Epithelial cell of prostate (primary cell): ENCODE results near the gene CENPX.

ENCODE experiments used
- DNase-seq: peaks from one replicate; pipeline ENCODE4 v3.0.0-alpha.2; 2011; ENCODE audit warnings: low read depth, low spot score
- H3K27ac ChIP-seq: fragments of 450-650 bp; 2 replicates; pipeline ENCODE4 v1.5.1; 2017; ENCODE audit warnings: mild to moderate bottlenecking

The CENPX gene

GRCh38 chr17:82001571-82002056 lies 21.1 kb downstream of the CENPX start:
- DNase-seq: no peak
- H3K27ac ChIP-seq: no peak overlapping the region

- DNase-seq: no peak
- H3K27ac ChIP-seq: no peak overlapping the region
Measured at GRCh38 chr17:82000803-82001570, 21.7 kb downstream of the CENPX start.

GRCh38 chr17:81999976-82000802 lies 22.5 kb downstream of the CENPX start:
- H3K27ac ChIP-seq: no peak overlapping the region
- DNase-seq: no peak

GRCh38 chr17:81999587-81999975 lies 23.1 kb downstream of the CENPX start:
- no peak for DNase-seq
- H3K27ac ChIP-seq: no peak overlapping the region

- no peak for DNase-seq
- H3K27ac ChIP-seq: no peak overlapping the region
Measured at GRCh38 chr17:81998691-81999438, 23.8 kb downstream of the CENPX start.

GRCh38 chr17:81998212-81998611 lies 24.5 kb downstream of the CENPX start:
- H3K27ac ChIP-seq: no peak overlapping the region
- DNase-seq: no peak

GRCh38 chr17:81996757-81997441 lies 25.8 kb downstream of the CENPX start:
- DNase-seq: no peak
- H3K27ac ChIP-seq: no peak overlapping the region

GRCh38 chr17:81996232-81996756 lies 26.4 kb downstream of the CENPX start:
- no peak overlapping the region for H3K27ac ChIP-seq
- no peak for DNase-seq

GRCh38 chr17:81995463-81996231 lies 27.0 kb downstream of the CENPX start:
- H3K27ac ChIP-seq: no peak overlapping the region
- no peak for DNase-seq

GRCh38 chr17:81994593-81995462 lies 27.9 kb downstream of the CENPX start:
- no peak for DNase-seq
- no peak overlapping the region for H3K27ac ChIP-seq

- DNase-seq: no peak
- H3K27ac ChIP-seq: no peak overlapping the region
Measured at GRCh38 chr17:81993729-81994592, 28.7 kb downstream of the CENPX start.

GRCh38 chr17:81992306-81993102 lies 30.2 kb downstream of the CENPX start:
- no peak overlapping the region for H3K27ac ChIP-seq

GRCh38 chr17:81991684-81992305 lies 30.9 kb downstream of the CENPX start:
- DNase-seq: peak; percentile 41
- H3K27ac ChIP-seq: peak overlapping the region; percentile 29

More at GRCh38 chr17:81992306-81993102, 30.2 kb downstream of the CENPX start:
- no peak for DNase-seq

GRCh38 chr17:81990836-81991683 lies 31.6 kb downstream of the CENPX start:
- H3K27ac ChIP-seq: peak overlapping the region; percentile 29
- DNase-seq: no peak

- no peak for DNase-seq
Measured at GRCh38 chr17:81987161-81987770, 35.4 kb downstream of the CENPX start.

More at GRCh38 chr17:81987161-81987770, 35.4 kb downstream of the CENPX start:
- no peak overlapping the region for H3K27ac ChIP-seq
